ENCODE results near the gene CLK1. TPM values are rescaled to one million over a fixed set of nuclear protein-coding genes. Genes with fewer than 3 reads are reported as not detected.
A peak's percentile ranks its signal among the peaks of the same experiment; 100 is the strongest.

The CLK1 gene
- total RNA-seq, 1 donor from 2014 or later: 69.2 TPM

- H3K27me3 Mint-ChIP-seq (ENCODE audit: low read depth): no peaks in the 10 kb centered on the region
- H3K4me1 Mint-ChIP-seq: peaks cover 41% of the 10 kb centered on the region
- H3K4me3 Mint-ChIP-seq: peak overlapping the region; percentile 99
- no peaks in the 10 kb centered on the region for H3K9me3 Mint-ChIP-seq
- TF ChIP-seq CTCF (conservative IDR thresholded peaks at IDR 0.05): peak; percentile 64
- peaks cover 22% of the 10 kb centered on the region for H3K36me3 Mint-ChIP-seq (ENCODE audit: low read depth)
- peak; percentile 62 for DNase-seq (ENCODE audit: low read depth, low spot score)
- H3K27ac Mint-ChIP-seq (ENCODE audit: unreplicated experiment): peak overlapping the region; percentile 98
Observed at GRCh38 chr2:200812122-200813022, 52.1 kb downstream of the CLK1 start.

- Mint-ChIP-seq H3K36me3 (ENCODE audit: low read depth) (peaks cover 16% of the 10 kb centered on the region), H3K4me3 (peak within 1 kb of the TSS; percentile 99), H3K9me3 (no peaks in the 10 kb centered on the region), H3K27ac (ENCODE audit: unreplicated experiment) (peak within 1 kb of the TSS; percentile 100), H3K4me1 (peaks cover 41% of the 10 kb centered on the region), H3K27me3 (ENCODE audit: low read depth) (no peaks in the 10 kb centered on the region)
- peak; percentile 93 for DNase-seq (ENCODE audit: low read depth, low spot score)
- TF ChIP-seq CTCF (conservative IDR thresholded peaks at IDR 0.05): no peak
Observed at GRCh38 chr2:200811333-200812121, 52.9 kb downstream of the CLK1 start, which contains the start of gene BZW1. Gene BZW1 (plus strand): TSS chr2:200811910. CDS start chr2:200813218, 1,308 bp downstream.

GRCh38 chr2:200810998-200811332 is 53.5 kb downstream of the CLK1 start:
- H3K4me3 Mint-ChIP-seq: peak overlapping the region; percentile 99
- H3K4me1 Mint-ChIP-seq: peaks cover 41% of the 10 kb centered on the region
- no peaks in the 10 kb centered on the region for H3K27me3 Mint-ChIP-seq (ENCODE audit: low read depth)
- TF ChIP-seq CTCF (conservative IDR thresholded peaks at IDR 0.05): no peak
- H3K9me3 Mint-ChIP-seq: no peaks in the 10 kb centered on the region
- H3K36me3 Mint-ChIP-seq (ENCODE audit: low read depth): peaks cover 14% of the 10 kb centered on the region
- peak overlapping the region; percentile 98 for H3K27ac Mint-ChIP-seq (ENCODE audit: unreplicated experiment)
- no peak for DNase-seq (ENCODE audit: low read depth, low spot score)

GRCh38 chr2:200810252-200810997 is 54.0 kb downstream of the CLK1 start:
- Mint-ChIP-seq H3K27me3 (ENCODE audit: low read depth) (no peaks in the 10 kb centered on the region), H3K4me1 (peaks cover 38% of the 10 kb centered on the region), H3K27ac (ENCODE audit: unreplicated experiment) (peak overlapping the region; percentile 98), H3K36me3 (ENCODE audit: low read depth) (peaks cover 10% of the 10 kb centered on the region), H3K9me3 (no peaks in the 10 kb centered on the region), H3K4me3 (peak overlapping the region; percentile 99)
- TF ChIP-seq CTCF (conservative IDR thresholded peaks at IDR 0.05): no peak
- DNase-seq (ENCODE audit: low read depth, low spot score): no peak
